GM12873 (cell line): ENCODE data around the gene ZIC1.

Experiments
- TF ChIP-seq, protein P1 (sequence below): IDR thresholded peaks from 2 replicates; pipeline ENCODE4 v1.5.1; 2012; ENCODE audit warnings: low read depth, mild to moderate bottlenecking, moderate library complexity, low read length, control low read depth; ENCODE audit not compliant: insufficient read depth; ENCODE audit errors: missing control alignments

The ZIC1 gene

GRCh38 chr3:147404800-147405230 is 4.3 kb upstream of the ZIC1 start:
- TF ChIP-seq, protein P1, sequence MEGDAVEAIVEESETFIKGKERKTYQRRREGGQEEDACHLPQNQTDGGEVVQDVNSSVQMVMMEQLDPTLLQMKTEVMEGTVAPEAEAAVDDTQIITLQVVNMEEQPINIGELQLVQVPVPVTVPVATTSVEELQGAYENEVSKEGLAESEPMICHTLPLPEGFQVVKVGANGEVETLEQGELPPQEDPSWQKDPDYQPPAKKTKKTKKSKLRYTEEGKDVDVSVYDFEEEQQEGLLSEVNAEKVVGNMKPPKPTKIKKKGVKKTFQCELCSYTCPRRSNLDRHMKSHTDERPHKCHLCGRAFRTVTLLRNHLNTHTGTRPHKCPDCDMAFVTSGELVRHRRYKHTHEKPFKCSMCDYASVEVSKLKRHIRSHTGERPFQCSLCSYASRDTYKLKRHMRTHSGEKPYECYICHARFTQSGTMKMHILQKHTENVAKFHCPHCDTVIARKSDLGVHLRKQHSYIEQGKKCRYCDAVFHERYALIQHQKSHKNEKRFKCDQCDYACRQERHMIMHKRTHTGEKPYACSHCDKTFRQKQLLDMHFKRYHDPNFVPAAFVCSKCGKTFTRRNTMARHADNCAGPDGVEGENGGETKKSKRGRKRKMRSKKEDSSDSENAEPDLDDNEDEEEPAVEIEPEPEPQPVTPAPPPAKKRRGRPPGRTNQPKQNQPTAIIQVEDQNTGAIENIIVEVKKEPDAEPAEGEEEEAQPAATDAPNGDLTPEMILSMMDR, result no peak

GRCh38 chr3:147405231-147406027 is 3.7 kb upstream of the ZIC1 start:
- TF ChIP-seq, protein P1, result no peak

GRCh38 chr3:147406028-147406931 is 2.9 kb upstream of the ZIC1 start, which contains the start of gene ZIC4:
Gene ZIC4, minus strand, starts transcription at chr3:147406543. Its CDS starts 3,746 bp downstream, at chr3:147402797.
- TF ChIP-seq, protein P1, result no peak

GRCh38 chr3:147407114-147407497 is 2.1 kb upstream of the ZIC1 start:
- TF ChIP-seq, protein P1, result no peak

- TF ChIP-seq, protein P1, result no peak
Measured at GRCh38 chr3:147407498-147408187, 1.5 kb upstream of the ZIC1 start.

DNA sequence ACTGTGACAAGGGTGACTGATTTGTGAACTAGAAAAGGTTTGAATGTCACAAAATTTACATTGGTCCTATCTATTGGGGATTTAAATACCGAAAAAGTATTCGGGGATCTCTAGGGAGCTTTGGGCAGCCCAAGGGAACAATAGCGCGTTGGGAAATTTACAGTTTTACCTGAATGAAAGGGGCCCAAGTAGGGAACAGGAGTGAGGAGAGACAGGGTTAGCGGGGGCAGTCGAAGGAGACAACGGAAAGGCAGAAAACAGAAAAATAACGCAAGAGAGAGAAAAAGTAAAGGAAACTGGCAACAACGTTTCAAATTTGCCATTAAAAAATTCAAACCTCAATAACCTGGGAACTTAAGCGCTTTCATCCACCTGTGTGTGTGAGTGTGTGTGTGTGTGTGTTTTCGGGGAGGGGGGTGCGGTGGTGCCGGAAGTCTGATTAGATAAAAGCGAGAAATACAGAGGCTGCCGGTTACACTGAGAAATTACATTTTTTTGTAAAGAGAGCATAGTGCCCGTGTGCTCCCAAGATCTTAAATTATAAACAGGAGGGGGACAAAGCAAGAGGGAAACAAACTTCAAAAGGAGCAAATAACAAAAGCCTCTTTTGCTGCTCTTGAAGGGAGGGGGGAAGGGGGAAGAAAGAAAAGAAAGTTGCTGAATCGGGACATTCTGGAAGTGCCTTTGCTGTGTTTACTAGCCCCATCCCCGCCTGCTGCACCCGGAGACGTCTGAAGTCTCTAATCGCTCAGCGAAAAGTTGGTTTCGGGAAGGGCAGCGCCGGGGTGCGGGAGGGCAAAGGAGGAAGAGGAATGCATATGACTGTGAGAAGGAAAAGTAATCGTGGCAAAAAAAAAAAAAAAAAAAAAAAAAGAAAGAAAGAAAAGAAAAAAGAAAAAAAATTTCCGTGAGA is 721 bp upstream of the ZIC1 start:
- TF ChIP-seq, protein P1, result no peak
